Epithelial cell of esophagus (primary cell): ENCODE results near the gene PTPRN2.
"Not testable (repeated sequence)": the region's sequence is repeated elsewhere in the genome, so short reads cannot be mapped to it uniquely, and the experiment has no call there.

Source experiments
- DNase-seq: peaks from one replicate; pipeline ENCODE4 v3.0.0; 2010; ENCODE audit warnings: low read depth
- H3K4me3 ChIP-seq: 2 replicates; pipeline ENCODE4 v1.5.1; 2011; ENCODE audit warnings: mild to moderate bottlenecking, low read length, control low read depth
- CTCF ChIP-seq: IDR thresholded peaks from 2 replicates; pipeline ENCODE4 v1.5.1; 2011; ENCODE audit warnings: low read depth, mild to moderate bottlenecking, low read length, control low read depth, inconsistent platforms; ENCODE audit not compliant: insufficient read depth; ENCODE audit errors: missing control alignments

The PTPRN2 gene

GRCh38 chr7:157898261-157898660 lies 689.4 kb downstream of the PTPRN2 start:
- DNase-seq, result no peak
- no peak for TF ChIP-seq CTCF
- no peak overlapping the region for H3K4me3 ChIP-seq

GRCh38 chr7:157897681-157898080 lies 689.9 kb downstream of the PTPRN2 start:
- H3K4me3 ChIP-seq, result no peak overlapping the region
- no peak for DNase-seq
- no peak for TF ChIP-seq CTCF

- H3K4me3 ChIP-seq, result no peak overlapping the region
- TF ChIP-seq CTCF, result no peak
- no peak for DNase-seq
Measured at GRCh38 chr7:157896774-157897555, 690.7 kb downstream of the PTPRN2 start.

DNA sequence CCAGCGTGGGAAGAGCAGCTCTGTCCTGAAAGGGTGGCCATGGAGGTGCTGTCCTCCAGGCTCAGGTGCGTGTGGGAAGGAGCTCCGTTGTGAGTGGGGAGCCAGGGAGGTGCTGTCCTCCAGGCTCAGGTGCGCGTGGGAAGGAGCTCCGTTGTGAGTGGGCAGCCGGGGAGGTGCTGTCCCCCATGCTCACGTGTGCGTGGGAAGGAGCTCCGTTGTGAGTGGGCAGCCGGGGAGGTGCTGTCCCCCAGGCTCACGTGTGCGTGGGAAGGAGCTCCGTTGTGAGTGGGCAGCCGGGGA lies 691.3 kb downstream of the PTPRN2 start:
- DNase-seq, H3K4me3 ChIP-seq: not testable (repeated sequence)

GRCh38 chr7:157895520-157896375 lies 691.9 kb downstream of the PTPRN2 start:
- no peak for TF ChIP-seq CTCF
- DNase-seq, result no peak
- H3K4me3 ChIP-seq, result no peak overlapping the region

DNA sequence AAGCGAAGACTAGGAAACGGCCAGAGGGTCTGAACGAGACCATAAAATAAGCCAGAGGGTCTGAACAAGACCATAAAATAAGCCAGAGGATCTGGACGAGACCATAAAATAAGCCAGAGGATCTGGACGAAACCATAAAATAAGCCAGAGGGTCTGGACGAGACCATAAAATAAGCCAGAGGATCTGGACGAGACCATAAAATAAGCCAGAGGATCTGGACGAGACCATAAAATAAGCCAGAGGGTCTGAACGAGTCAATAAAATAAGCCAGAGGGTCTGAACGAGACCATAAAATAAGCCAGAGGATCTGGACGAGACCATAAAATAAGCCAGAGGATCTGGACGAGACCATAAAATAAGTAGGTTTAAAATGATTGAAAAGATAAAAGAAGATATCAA lies 692.5 kb downstream of the PTPRN2 start:
- not testable (repeated sequence) for DNase-seq, H3K4me3 ChIP-seq

GRCh38 chr7:157893535-157894044 lies 694.0 kb downstream of the PTPRN2 start:
- TF ChIP-seq CTCF, result no peak
- H3K4me3 ChIP-seq, result no peak overlapping the region
- no peak for DNase-seq
